ENCODE results near the gene MTO1.

MTO1 gene

GRCh38 chr6:73461537-73462350 is at the start of gene MTO1 (continued):
- TF ChIP-seq ZNF10 (tag by site-specific recombination; IDR thresholded peaks at IDR 0.05) (peak; percentile 33; the same call in 1 of the 2 replicates), ZBTB26 (tag by site-specific recombination; optimal IDR thresholded peaks at IDR 0.05) (peak; percentile 16), ZBTB6 (tag by site-specific recombination; IDR thresholded peaks at IDR 0.05) (no peak), KLF16 (tag by site-specific recombination; IDR thresholded peaks at IDR 0.05) (peak; percentile 22; the same call in 1 of the 2 replicates), KLF9 (tag by site-specific recombination; IDR thresholded peaks at IDR 0.05; ENCODE audit: low read depth) (no peak), ZNF704 (tag by site-specific recombination; IDR thresholded peaks at IDR 0.05) (0 out of 2 replicates have a peak, but pooled peaks have one; percentile 25), ZNF169 (tag by site-specific recombination; IDR thresholded peaks at IDR 0.05) (no peak), ZBTB21 (tag by site-specific recombination; IDR thresholded peaks at IDR 0.05) (peak; percentile 86), ZNF223 (tag by site-specific recombination; IDR thresholded peaks at IDR 0.05) (peak; percentile 74; the same call in 1 of the 2 replicates), ZNF292 (tag by site-specific recombination; IDR thresholded peaks at IDR 0.05; ENCODE audit: borderline replicate concordance, low read depth) (peak; percentile 98), ZNF548 (tag by site-specific recombination; IDR thresholded peaks at IDR 0.05) (no peak), ZNF529 (tag by site-specific recombination; IDR thresholded peaks at IDR 0.05; ENCODE audit: insufficient replicate concordance) (peak; percentile 87), TSHZ1 (tag by site-specific recombination; IDR thresholded peaks at IDR 0.05; ENCODE audit: borderline replicate concordance) (peak; percentile 25; the same call in 1 of the 2 replicates), ZNF341 (tag by site-specific recombination; IDR thresholded peaks at IDR 0.05; ENCODE audit: low read depth) (peak; percentile 80), ZNF623 (tag by site-specific recombination; IDR thresholded peaks at IDR 0.05) (peak; percentile 94), ZNF791 (tag by site-specific recombination; IDR thresholded peaks at IDR 0.05) (peak; percentile 82), ZNF157 (tag by site-specific recombination; IDR thresholded peaks at IDR 0.05) (no peak), ZSCAN5A (tag by site-specific recombination; IDR thresholded peaks at IDR 0.05) (no peak), SCRT2 (tag by site-specific recombination; IDR thresholded peaks at IDR 0.05) (peak; percentile 53), PRDM4 (tag by site-specific recombination; IDR thresholded peaks at IDR 0.05) (peak; percentile 61; the same call in 1 of the 2 replicates), ZNF23 (tag by site-specific recombination; IDR thresholded peaks at IDR 0.05; ENCODE audit: borderline replicate concordance) (no peak), AEBP2 (tag by site-specific recombination; IDR thresholded peaks at IDR 0.05; ENCODE audit: borderline replicate concordance) (peak; percentile 99), ZEB2 (tag by site-specific recombination; IDR thresholded peaks at IDR 0.05) (peak; percentile 63), REPIN1 (tag by site-specific recombination; IDR thresholded peaks at IDR 0.05; ENCODE audit: low read depth) (peak; percentile 68; the same call in 1 of the 2 replicates), YY2 (tag by site-specific recombination; IDR thresholded peaks at IDR 0.05) (peak; percentile 89), ZNF580 (tag by site-specific recombination; IDR thresholded peaks at IDR 0.05) (peak; percentile 93)

All from HEK293 (cell line).